Endodermal cell (in vitro differentiated cells): ENCODE results near the gene G6PC1. TPM values are rescaled to one million over a fixed set of nuclear protein-coding genes. Genes with fewer than 3 reads are reported as not detected.
A peak's percentile ranks its signal among the peaks of the same experiment; 100 is the strongest.

Experiments
- DNase-seq: peaks from one replicate; pipeline ENCODE4 v3.0.0-alpha.2; 2017
- H3K27ac ChIP-seq: 2 replicates; pipeline ENCODE4 v1.5.1; 2013; ENCODE audit warnings: mild to moderate bottlenecking, low read depth, low read length, moderate library complexity
- H3K27me3 ChIP-seq: 2 replicates; pipeline ENCODE4 v1.6.1; 2013; ENCODE audit warnings: mild to moderate bottlenecking, low read length, moderate library complexity; ENCODE audit not compliant: insufficient read depth, control insufficient read depth, poor library complexity, severe bottlenecking
- H3K36me3 ChIP-seq: 2 replicates; pipeline ENCODE4 v1.7.0; 2013; ENCODE audit warnings: mild to moderate bottlenecking, low read length, moderate library complexity; ENCODE audit not compliant: control insufficient read depth, insufficient read depth
- H3K4me1 ChIP-seq: one replicate; pipeline ENCODE4 v1.7.0; 2013; ENCODE audit warnings: low read length; ENCODE audit not compliant: control insufficient read depth, insufficient read depth
- H3K4me3 ChIP-seq: 2 replicates; pipeline ENCODE4 v1.5.1; 2013; ENCODE audit warnings: mild to moderate bottlenecking, low read length, moderate library complexity
- H3K9ac ChIP-seq: 2 replicates; pipeline ENCODE4 v1.6.1; 2013; ENCODE audit warnings: mild to moderate bottlenecking, low read length, moderate library complexity; ENCODE audit not compliant: poor library complexity, severe bottlenecking; ENCODE audit errors: extremely low read depth
- H3K9me3 ChIP-seq: 2 replicates; pipeline ENCODE4 v1.6.1; 2013; ENCODE audit warnings: mild to moderate bottlenecking, low read length, moderate library complexity; ENCODE audit not compliant: control insufficient read depth
- H3K27ac Mint-ChIP-seq: 2 replicates; pipeline ENCODE4 v1.8.0; 2020; ENCODE audit warnings: mixed read lengths
- H3K27me3 Mint-ChIP-seq: 2 replicates; pipeline ENCODE4 v1.8.0; 2021; ENCODE audit warnings: mild to moderate bottlenecking, mixed read lengths; ENCODE audit not compliant: insufficient read depth
- H3K36me3 Mint-ChIP-seq: 2 replicates; pipeline ENCODE4 v1.8.0; 2020; ENCODE audit warnings: low read depth, mixed read lengths
- H3K4me1 Mint-ChIP-seq: 2 replicates; pipeline ENCODE4 v1.8.0; 2020; ENCODE audit warnings: mixed read lengths
- H3K4me3 Mint-ChIP-seq: 2 replicates; pipeline ENCODE4 v1.8.0; 2020; ENCODE audit warnings: mild to moderate bottlenecking, moderate library complexity, mixed read lengths
- H3K9me3 Mint-ChIP-seq: 2 replicates; pipeline ENCODE4 v1.8.0; 2020; ENCODE audit warnings: mild to moderate bottlenecking, mixed read lengths
- WGBS, 2 experiments: methylation state at CpG; one replicate each; pipeline versions ENCODE4 v1.1.5 to v1.1.7; 2013; ENCODE audit warnings: missing lambda C conversion rate in 2 of 2, mixed read lengths in 1 of 2; ENCODE audit not compliant: insufficient coverage in 1 of 2, insufficient read length in 1 of 2; 5-methylcytosine and 5-hydroxymethylcytosine counted together
- total RNA-seq, 2 donors: library from RNA; stranded (reverse); fragmentation: NEBNext Ultra II Directional in 1 of 2; extraction: Animal tissue kit (Norgen Biotek cat#: 25700) in 1 of 2; gene quantifications; 2 replicates in 1 of 2; 3 replicates in 1 of 2; pipeline ENCODE4 v1.2.1, GENCODE V29; 2021
- TF ChIP-seq, protein P1 (sequence below): fragments of 200-600 bp; sonication (generic); conservative IDR thresholded peaks from 2 replicates; pipeline ENCODE4 v1.5.0; 2021; ENCODE audit warnings: antibody characterized with exemption, mild to moderate bottlenecking

G6PC1 gene
- total RNA-seq, 2 donors from 2014 or later, result not detected

DNA sequence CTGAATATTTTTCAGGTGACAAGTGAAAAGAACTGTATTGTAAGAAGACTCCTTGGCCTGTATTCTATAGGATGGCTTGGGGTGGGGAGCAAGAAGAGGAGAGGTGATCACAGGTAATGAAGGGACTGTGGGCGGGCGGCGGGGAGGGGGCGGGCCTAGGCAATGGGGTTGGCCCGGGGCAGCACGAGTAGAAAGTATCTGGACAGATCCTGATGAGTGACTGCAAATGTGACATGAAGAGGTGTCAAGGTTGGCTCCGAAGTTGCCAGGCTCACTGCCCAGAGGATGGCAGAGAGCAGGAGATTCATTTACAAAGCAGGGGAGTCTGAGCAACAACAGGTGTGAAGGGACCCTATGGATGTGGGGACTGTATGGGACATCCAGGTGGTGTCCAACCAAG lies 10.8 kb upstream of the G6PC1 start:
- TF ChIP-seq, protein P1, sequence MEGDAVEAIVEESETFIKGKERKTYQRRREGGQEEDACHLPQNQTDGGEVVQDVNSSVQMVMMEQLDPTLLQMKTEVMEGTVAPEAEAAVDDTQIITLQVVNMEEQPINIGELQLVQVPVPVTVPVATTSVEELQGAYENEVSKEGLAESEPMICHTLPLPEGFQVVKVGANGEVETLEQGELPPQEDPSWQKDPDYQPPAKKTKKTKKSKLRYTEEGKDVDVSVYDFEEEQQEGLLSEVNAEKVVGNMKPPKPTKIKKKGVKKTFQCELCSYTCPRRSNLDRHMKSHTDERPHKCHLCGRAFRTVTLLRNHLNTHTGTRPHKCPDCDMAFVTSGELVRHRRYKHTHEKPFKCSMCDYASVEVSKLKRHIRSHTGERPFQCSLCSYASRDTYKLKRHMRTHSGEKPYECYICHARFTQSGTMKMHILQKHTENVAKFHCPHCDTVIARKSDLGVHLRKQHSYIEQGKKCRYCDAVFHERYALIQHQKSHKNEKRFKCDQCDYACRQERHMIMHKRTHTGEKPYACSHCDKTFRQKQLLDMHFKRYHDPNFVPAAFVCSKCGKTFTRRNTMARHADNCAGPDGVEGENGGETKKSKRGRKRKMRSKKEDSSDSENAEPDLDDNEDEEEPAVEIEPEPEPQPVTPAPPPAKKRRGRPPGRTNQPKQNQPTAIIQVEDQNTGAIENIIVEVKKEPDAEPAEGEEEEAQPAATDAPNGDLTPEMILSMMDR, result no peak
- Mint-ChIP-seq H3K4me3 (no peak overlapping the region), H3K27me3 (no peaks in the 10 kb centered on the region), H3K4me1 (peaks cover 9% of the 10 kb centered on the region), H3K36me3 (no peaks in the 10 kb centered on the region), H3K27ac (no peak overlapping the region), H3K9me3 (no peaks in the 10 kb centered on the region)
- Histone ChIP-seq H3K27ac (no peak overlapping the region), H3K36me3 (no peaks in the 10 kb centered on the region), H3K4me1 (peaks cover 5% of the 10 kb centered on the region), H3K9ac (no peak overlapping the region), H3K27me3 (no peaks in the 10 kb centered on the region), H3K9me3 (no peaks in the 10 kb centered on the region), H3K4me3 (no peak overlapping the region)
- peak; percentile 26 for DNase-seq
- WGBS, 2 experiments, result 94 to 96% methylated on average over 3 to 7 of the region's 7 CpGs

GRCh38 chr17:42891539-42892152 lies 9.0 kb upstream of the G6PC1 start:
- no peak overlapping the region for H3K9ac ChIP-seq
- no peaks in the 10 kb centered on the region for H3K9me3 ChIP-seq
- peaks cover 2% of the 10 kb centered on the region for H3K27me3 Mint-ChIP-seq
- peak; percentile 89 for DNase-seq
- H3K36me3 ChIP-seq, result no peaks in the 10 kb centered on the region
- H3K27me3 ChIP-seq, result no peaks in the 10 kb centered on the region
- WGBS, 2 experiments, result 30 to 64% methylated on average over 5 to 10 of the region's 10 CpGs
- no peaks in the 10 kb centered on the region for H3K36me3 Mint-ChIP-seq
- no peak overlapping the region for H3K4me3 Mint-ChIP-seq
- no peak overlapping the region for H3K4me3 ChIP-seq
- TF ChIP-seq, protein P1, result no peak
- H3K27ac Mint-ChIP-seq, result peak overlapping the region; percentile 82
- peaks cover 5% of the 10 kb centered on the region for H3K4me1 ChIP-seq
- no peak overlapping the region for H3K27ac ChIP-seq
- H3K9me3 Mint-ChIP-seq, result no peaks in the 10 kb centered on the region
- H3K4me1 Mint-ChIP-seq, result peaks cover 9% of the 10 kb centered on the region

DNA sequence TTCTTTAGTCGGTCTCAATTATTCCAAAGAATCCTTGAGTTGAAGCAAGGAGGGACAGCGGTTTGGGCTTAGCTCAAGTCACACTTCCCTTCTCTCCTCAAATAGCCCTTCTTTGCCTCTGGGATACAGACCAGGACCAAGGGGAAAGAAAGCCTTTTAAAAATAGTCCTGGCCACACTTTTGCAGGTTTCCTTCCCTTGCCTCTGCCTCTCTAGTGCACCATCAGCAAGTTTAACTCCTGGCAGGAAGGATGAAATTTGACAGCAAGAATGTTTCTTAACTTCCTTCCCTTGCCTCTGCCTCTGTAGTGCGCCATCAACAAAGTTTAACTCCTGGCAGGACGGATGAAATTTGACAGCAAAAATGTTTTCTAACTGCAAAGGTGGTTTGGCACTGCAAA lies 7.2 kb upstream of the G6PC1 start:
- Histone ChIP-seq H3K27me3 (no peaks in the 10 kb centered on the region), H3K4me1 (peaks cover 5% of the 10 kb centered on the region), H3K9ac (no peak overlapping the region), H3K9me3 (no peaks in the 10 kb centered on the region), H3K27ac (no peak overlapping the region), H3K4me3 (no peak overlapping the region), H3K36me3 (no peaks in the 10 kb centered on the region)
- no peak overlapping the region for H3K4me3 Mint-ChIP-seq
- TF ChIP-seq, protein P1, result no peak
- H3K27ac Mint-ChIP-seq, result no peak overlapping the region
- peak; percentile 40 for DNase-seq
- WGBS, 2 experiments, result 88 to 91% methylated on average over 4 of the region's 4 CpGs
- H3K9me3 Mint-ChIP-seq, result peaks cover 3% of the 10 kb centered on the region
- H3K27me3 Mint-ChIP-seq, result peaks cover 2% of the 10 kb centered on the region
- no peaks in the 10 kb centered on the region for H3K36me3 Mint-ChIP-seq
- peaks cover 9% of the 10 kb centered on the region for H3K4me1 Mint-ChIP-seq
